SIG-M5 treated with dmso at 0.1 percent for 504 hours (cell line): ENCODE measurements around the gene PRKCE.
"Not testable (repeated sequence)": the region's sequence is repeated elsewhere in the genome, so short reads cannot be mapped to it uniquely, and the experiment has no call there.

Experiments used
- DNase-seq: peaks from one replicate; lab custom pipeline; 2025; ENCODE audit not compliant: unreplicated experiment; lab: John Stamatoyannopoulos, UW

PRKCE gene

DNA sequence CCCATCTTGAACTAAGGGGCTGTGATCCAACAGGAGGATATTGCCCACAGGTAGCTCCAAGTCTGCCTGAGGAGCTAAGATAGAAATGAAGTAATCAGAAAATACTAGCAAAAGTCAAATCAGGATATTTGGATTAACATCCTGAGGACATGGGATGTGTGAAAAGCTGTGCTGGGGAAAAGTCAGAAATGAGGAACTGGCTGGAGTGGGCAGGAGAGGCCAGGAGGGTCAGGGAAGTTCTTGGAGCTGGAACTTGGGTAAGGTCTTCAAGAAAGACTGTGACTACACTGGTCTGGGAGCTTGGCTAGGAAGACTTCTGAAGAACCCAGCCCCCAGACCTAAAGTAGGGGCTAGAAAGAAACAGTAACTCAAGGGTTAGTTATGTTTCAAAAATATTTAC, 250.9 kb downstream of the PRKCE start:
- DNase-seq, result no peak

DNA sequence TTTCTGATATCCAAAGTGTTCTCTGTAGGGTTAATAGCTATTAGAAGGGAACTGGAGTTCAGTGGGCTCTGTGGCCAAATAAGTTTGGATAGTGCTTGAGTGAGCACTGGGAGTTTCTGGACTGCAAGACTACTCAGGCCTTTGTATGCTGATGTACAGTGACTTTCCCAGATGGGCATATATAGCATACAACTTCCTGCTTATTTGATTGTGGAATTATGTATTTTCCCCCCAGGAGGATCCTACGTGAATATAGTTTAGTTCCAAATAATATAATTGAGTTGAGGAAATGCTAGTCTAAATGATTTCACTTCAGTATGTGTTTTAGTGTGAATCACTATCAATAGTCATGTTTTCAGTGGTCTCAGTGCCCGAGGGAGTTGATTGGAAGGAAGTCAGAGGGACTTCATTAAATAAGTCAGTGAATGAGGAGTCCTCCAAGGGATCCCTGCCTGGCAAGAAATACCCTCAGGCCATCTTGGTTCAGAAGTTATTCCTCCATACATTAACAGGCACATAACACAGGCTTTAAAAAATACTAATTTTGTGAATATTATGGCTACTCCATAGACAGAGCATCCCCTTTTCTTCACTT, 251.4 kb downstream of the PRKCE start:
- no peak for DNase-seq

- DNase-seq, result no peak
These were observed 252.9 kb downstream of the PRKCE start for GRCh38 chr2:45904267-45904945.

GRCh38 chr2:45904946-45905631, 253.6 kb downstream of the PRKCE start:
- no peak for DNase-seq

DNA sequence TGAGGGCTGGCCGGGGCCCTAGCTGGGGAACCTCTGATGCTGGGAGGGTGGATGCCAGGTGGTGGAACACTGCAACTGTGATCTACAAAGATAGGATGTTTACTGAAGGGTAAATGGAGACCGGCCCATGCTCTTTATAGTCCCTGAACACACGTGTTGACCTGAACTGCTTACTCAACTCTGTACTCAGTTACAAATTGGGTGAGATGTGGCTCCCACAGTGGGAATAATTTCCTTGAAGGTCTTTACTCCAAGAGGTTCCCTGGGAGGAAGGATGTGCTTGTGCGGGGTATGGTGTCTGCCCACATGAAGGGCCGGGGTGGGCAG, 254.1 kb downstream of the PRKCE start:
- no peak for DNase-seq

DNA sequence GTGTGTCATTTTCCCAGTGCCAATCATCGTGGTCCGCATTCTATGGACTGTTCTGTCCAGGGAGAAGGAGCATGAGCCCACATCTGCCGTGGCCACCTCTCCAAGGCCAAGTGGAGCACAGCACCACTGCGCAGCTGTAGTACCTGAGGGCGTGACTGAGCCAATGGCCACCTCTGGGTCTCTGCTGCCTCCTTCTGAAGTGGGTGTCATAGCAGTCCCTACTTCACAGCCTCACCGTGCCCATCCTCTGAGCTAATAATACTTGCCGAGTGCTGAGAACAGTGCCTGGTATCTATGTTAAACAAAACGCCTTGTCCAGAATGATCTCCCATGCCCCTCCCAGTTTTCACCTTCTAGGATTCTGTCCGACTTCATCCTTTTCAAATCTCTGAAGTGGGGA, 256.1 kb downstream of the PRKCE start:
- DNase-seq, result no peak

- DNase-seq, result no peak
These were observed 257.1 kb downstream of the PRKCE start for GRCh38 chr2:45908316-45909170.

DNA sequence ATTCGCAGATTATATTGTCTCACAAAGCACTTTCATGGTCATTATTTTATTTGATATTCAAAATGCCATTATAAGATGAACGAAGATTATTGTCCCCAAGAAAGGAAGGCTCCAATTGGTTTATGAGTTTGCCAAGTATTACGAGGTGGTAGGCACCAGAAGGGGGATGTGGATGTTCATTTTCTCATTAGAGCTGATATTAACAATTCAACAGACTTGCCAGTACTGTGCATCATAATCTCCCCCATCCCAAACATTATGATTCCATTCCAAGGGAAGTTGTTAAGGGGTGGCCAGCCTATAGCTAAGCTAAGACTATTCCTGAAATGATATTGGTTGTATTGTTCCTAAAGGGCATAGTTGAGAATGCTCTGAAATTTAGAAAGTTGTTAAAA, 257.7 kb downstream of the PRKCE start:
- no peak for DNase-seq

DNA sequence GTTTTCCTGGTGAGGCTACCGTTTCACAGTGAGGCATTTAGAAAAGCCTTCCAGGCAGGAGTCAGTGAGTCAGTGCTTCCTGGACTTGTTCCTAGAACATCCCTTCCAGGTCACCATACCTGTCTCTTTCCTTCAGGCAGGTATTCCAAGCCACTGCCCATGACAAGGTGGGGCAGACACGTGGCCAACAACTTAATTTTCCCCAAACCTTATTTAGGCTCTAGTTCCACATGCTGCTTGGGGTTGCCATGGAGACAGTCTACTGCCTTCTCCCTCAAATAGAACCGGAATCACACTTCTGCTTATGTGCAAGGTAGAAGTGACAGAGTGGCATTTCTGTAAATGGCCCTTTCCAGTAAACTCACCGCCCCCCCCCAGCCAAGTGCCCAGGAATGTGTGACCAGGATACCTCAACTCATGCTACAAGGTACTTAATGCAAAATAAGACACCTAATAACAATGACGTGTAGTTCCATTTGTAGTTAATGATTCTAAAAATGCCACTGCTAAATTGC, 258.3 kb downstream of the PRKCE start:
- peak; percentile 63 for DNase-seq

- DNase-seq, result no peak
These were observed 259.1 kb downstream of the PRKCE start for GRCh38 chr2:45910473-45911060.

DNA sequence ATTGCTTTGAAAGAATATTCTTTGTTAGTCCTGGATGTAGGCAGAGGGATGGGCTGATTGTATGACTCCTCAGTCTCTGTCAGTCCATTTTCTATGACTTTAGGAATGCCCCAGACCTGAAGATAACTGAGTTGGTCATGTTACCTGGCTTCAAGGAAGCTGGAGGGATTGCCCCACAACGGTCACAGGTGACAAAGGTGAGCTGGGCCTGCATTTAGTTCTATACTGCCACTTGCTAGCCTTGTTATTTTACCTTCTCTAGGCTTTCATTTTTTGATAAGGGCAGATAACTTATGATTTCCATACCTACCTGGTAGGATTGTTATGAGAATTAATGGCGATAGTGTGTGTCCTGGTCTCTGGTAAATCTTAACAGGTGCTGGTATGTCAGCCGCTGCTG, 260.1 kb downstream of the PRKCE start:
- no peak for DNase-seq

- DNase-seq, result no peak
These were observed 260.6 kb downstream of the PRKCE start for GRCh38 chr2:45912109-45912508.

DNA sequence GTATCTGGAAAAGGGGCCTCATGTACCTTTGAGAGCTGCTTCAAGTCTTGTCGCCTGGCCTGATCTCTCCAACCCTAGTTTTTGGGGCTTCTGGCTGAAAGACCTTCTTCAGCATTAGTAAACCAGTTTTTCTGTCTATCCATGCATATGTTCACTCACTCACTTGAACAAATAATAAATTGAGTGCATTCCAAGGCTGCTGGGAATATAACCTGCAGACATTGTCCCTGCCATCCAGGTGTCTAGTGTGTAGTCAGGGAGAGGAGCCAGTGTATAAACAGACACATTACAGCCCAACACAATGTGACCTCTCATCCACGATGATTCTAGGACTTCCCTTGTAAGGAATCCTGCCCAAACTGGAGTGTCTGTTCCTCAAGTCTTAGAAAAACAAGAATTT, 262.1 kb downstream of the PRKCE start:
- DNase-seq, result no peak

DNA sequence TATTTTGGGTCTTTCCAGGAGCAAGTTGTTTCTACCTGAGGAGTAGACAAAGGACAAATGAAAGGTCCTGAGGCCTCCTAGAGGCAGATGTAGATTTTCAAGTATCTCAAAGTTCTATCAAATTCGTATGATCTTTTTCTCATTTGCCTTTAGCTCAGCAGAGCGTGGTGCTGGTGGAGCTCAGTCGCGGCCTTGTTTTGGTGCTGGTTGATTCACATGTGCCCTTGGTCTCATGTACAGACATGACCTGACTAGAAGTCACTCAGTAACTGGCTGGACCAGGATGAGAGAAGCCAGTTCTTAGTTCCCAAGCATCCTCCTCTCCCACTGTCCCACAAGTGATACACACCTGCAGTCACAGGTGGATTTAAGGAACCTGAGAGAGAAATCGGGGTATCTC, 264.0 kb downstream of the PRKCE start:
- DNase-seq, result no peak

DNA sequence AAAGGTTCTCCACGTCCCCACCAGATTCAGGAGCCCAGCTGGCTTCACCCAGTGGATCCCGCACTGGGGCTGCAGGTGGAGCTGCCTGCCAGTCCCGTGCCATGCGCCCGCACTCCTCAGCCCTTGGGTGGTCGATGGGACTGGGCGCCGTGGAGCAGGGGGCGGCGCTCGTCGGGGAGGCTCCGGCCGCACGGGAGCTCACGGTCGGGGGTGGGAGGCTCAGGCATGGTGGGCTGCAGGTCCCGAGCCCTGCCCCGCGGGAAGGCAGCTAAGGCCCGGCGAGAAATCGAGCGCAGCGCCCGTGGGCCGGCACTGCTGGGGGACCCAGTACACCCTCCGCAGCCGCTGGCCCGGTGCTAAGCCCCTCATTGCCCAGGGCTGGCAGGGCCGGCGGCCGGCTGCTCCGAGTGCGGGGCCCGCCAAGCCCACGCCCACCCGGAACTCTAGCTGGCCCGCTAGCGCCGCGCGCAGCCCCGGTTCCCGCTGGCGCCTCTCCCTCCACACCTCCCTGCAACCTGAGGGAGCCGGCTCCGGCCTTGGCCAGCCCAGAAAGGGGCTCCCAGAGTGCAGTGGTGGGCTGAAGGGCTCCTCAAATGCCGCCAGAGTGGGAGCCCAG, 266.2 kb downstream of the PRKCE start:
- DNase-seq, result not testable (repeated sequence)

- no peak for DNase-seq
These were observed 267.1 kb downstream of the PRKCE start for GRCh38 chr2:45918463-45919159.

GRCh38 chr2:45919160-45919650, 267.7 kb downstream of the PRKCE start:
- DNase-seq, result no peak

GRCh38 chr2:45919711-45920111, 268.2 kb downstream of the PRKCE start:
- DNase-seq, result no peak

GRCh38 chr2:45921921-45922320, 270.4 kb downstream of the PRKCE start:
- DNase-seq, result no peak

DNA sequence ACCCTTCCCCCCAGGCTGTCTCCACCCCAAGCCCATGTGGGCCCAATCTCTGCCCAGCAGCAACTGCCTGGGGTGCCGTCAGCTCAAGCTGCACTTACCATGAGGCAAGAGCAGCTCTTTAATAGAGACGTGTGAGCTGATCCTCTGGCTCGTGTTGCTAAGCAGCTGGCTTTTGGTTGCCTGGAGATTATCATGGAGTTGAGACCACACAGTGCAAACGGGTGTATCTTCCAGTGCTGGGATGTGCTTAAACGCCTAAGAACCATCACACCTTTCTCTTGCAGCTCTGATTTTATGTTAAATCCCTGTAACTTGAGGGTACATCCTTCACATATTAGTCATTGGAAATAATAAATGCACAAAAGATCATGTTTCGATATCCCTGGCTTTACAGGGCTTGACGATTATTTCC, 271.1 kb downstream of the PRKCE start:
- DNase-seq, result no peak
